Cardiac muscle cell (in vitro differentiated cells and primary cell): Measurements from ENCODE around the gene SH3RF1. TPM values are rescaled to one million over a fixed set of nuclear protein-coding genes. Genes with fewer than 3 reads are reported as not detected.

ENCODE experiments used
- DNase-seq, 2 donors: peaks; one replicate each; pipeline versions ENCODE4 v3.0.0 to v3.0.0-alpha.2; 2010 to 2017; ENCODE audit warnings: low read depth in 1 of 2, low spot score in 1 of 2
- H3K27ac ChIP-seq: fragments of 200-600 bp; sonication (generic); 2 replicates; pipeline ENCODE4 v1.5.1; 2016
- H3K27me3 ChIP-seq: fragments of 200-600 bp; sonication (generic); 2 replicates; pipeline ENCODE4 v1.6.0; 2016; ENCODE audit warnings: control low read depth
- H3K36me3 ChIP-seq: fragments of 200-600 bp; sonication (generic); 2 replicates; pipeline ENCODE4 v1.5.1; 2016; ENCODE audit warnings: control low read depth
- H3K4me1 ChIP-seq: fragments of 200-600 bp; sonication (generic); 2 replicates; pipeline ENCODE4 v1.8.1; 2017; ENCODE audit warnings: low read depth, mild to moderate bottlenecking, mixed run types
- H3K4me3 ChIP-seq: fragments of 200-600 bp; sonication (generic); 2 replicates; pipeline ENCODE4 v1.5.1; 2016; ENCODE audit warnings: mild to moderate bottlenecking
- H3K9me3 ChIP-seq: fragments of 200-600 bp; sonication (generic); 2 replicates; pipeline ENCODE4 v1.5.1; 2017; ENCODE audit warnings: low read depth, mild to moderate bottlenecking, control low read depth
- CTCF ChIP-seq: IDR thresholded peaks from 2 replicates; pipeline ENCODE4 v1.5.1; 2012; ENCODE audit warnings: low read depth, mild to moderate bottlenecking, low read length
- polyA plus RNA-seq: library from polyadenylated mRNA; unstranded; fragments of >200 nt; fragmentation: Nextera tagmentation; extraction: Ambion mirVana; gene quantifications from 2 replicates; pipeline ENCODE4 v1.2.1, GENCODE V29; 2016
- total RNA-seq: library from RNA; depleted of rRNA; stranded (reverse); fragments of >200 nt; gene quantifications from 2 replicates; pipeline ENCODE4 v1.2.3, GENCODE V29; 2016

The SH3RF1 gene
- total and polyA plus RNA-seq, 2 experiments from 2014 or later, result 3.4 to 4.3 TPM

- no peaks in the 10 kb centered on the region for H3K27me3 ChIP-seq
- no peaks in the 10 kb centered on the region for H3K36me3 ChIP-seq
- H3K4me1 ChIP-seq, result no peaks in the 10 kb centered on the region
- DNase-seq, result no peak
- TF ChIP-seq CTCF, result no peak
- H3K27ac ChIP-seq, result no peak overlapping the region
- no peaks in the 10 kb centered on the region for H3K9me3 ChIP-seq
- H3K4me3 ChIP-seq, result no peak overlapping the region
These were observed 107.3 kb downstream of the SH3RF1 start for GRCh38 chr4:169163495-169163894.

DNA sequence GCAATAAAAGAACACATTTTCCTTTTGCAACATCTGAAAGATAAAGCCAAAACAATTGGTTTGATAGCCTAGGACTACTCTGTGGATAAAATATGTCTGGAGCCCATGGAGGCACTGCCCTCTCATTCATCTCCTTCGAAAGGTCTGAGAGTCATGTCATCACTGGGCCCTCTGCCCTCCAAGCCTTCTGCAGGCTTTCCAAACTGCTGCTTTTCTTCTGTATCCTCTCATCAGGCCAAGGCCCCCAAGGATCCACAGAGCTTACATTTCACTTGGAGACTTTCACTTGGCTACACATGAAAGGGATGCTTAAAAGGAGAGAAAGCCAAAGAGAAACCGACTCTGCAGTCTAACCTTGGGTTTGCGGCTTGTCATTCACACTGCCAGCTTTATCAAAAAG is 109.9 kb downstream of the SH3RF1 start:
- H3K27me3 ChIP-seq, result no peaks in the 10 kb centered on the region
- no peaks in the 10 kb centered on the region for H3K36me3 ChIP-seq
- DNase-seq, result peak; percentile 47 to 53
- H3K4me3 ChIP-seq, result no peak overlapping the region
- peak overlapping the region; percentile 9 for H3K27ac ChIP-seq
- H3K4me1 ChIP-seq, result no peaks in the 10 kb centered on the region
- no peaks in the 10 kb centered on the region for H3K9me3 ChIP-seq
- TF ChIP-seq CTCF, result no peak

- H3K27me3 ChIP-seq, result no peaks in the 10 kb centered on the region
- no peaks in the 10 kb centered on the region for H3K36me3 ChIP-seq
- no peak for TF ChIP-seq CTCF
These were observed 111.1 kb downstream of the SH3RF1 start for GRCh38 chr4:169159624-169160171.

DNA sequence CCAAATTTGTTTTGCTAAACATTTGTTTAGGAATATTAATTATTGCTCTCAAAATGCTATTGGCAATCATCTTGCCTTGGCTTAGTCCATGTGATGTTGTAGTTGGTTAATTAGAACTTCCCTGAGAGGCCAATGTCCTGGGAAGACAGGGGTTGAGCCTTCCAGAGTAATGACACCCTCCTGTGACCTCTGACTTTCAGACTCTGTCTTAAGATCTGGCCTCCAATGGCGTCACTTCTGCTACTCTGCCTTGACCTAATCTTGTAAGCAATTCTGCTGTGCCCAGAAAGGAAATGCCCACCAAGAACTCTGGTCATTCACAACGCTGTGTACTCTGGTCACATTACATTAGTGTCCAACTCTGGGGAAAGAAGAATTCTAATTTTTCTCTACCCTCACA is 111.9 kb downstream of the SH3RF1 start:
- Histone ChIP-seq H3K4me1 (peaks cover 5% of the 10 kb centered on the region), H3K36me3 (no peaks in the 10 kb centered on the region), H3K4me3 (no peak overlapping the region), H3K27ac (no peak overlapping the region), H3K9me3 (no peaks in the 10 kb centered on the region), H3K27me3 (no peaks in the 10 kb centered on the region)
- no peak for TF ChIP-seq CTCF
- no peak for DNase-seq

More at GRCh38 chr4:169159624-169160171, 111.1 kb downstream of the SH3RF1 start:
- DNase-seq, result peak in 1 of 2 donors; percentile 78
- H3K4me1 ChIP-seq, result peaks cover 5% of the 10 kb centered on the region
- no peak overlapping the region for H3K4me3 ChIP-seq
- no peak overlapping the region for H3K27ac ChIP-seq
- H3K9me3 ChIP-seq, result no peaks in the 10 kb centered on the region

DNA sequence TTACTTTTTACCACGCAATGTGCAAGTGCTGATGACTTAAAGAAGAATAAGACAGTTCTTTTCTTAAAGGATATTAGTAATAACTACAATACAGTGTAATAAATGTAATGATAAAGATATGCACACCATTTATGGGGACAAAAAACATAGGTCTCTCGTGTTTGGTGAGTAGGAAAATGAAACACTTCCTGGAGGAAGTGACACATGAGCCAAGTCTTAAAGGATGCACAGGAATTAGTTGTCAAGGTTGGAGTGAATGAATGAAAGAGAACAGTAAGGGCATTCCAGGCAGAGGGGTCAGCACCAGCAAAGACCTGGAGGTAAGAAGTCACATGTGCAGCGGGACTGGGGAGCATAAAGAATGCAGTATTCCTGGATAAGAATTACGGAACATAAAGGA is 112.7 kb downstream of the SH3RF1 start:
- DNase-seq, result no peak
- H3K4me3 ChIP-seq, result no peak overlapping the region
- no peaks in the 10 kb centered on the region for H3K9me3 ChIP-seq
- H3K4me1 ChIP-seq, result peaks cover 9% of the 10 kb centered on the region
- no peaks in the 10 kb centered on the region for H3K27me3 ChIP-seq
- no peaks in the 10 kb centered on the region for H3K36me3 ChIP-seq
- H3K27ac ChIP-seq, result no peak overlapping the region
- no peak for TF ChIP-seq CTCF
